ENCODE data around the gene CNTN5. TPM values are rescaled to one million over a fixed set of nuclear protein-coding genes. Genes with fewer than 3 reads are reported as not detected.

Gene CNTN5
- polyA plus RNA-seq, 1 donor (not counting 4 experiments of a cell fraction or from before 2014, with no cell fraction given), result not detected

DNA sequence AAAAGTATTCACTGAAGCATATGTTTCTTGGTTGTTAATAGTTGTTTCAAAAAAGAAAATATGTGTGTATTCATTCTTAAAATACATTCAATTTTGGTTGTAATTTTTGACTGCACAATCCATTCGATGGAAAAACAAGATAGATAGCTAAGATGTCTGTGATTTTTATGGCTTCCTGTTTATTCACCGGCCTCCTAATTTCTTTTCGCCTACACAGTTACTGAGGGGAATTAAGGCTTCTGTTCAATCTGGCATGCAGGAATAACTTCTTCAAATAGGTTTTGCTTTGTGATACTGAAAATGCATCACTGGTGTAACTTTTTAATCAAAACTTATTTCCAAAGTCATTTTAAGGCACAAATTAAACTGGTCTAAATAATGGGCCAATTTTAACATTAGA lies 1375.5 kb downstream of the CNTN5 start:
- Histone ChIP-seq H4K20me1 (ENCODE audit: control insufficient read depth, extremely low read depth, insufficient read depth, low read length) (no peaks in the 10 kb centered on the region), H3K4me1 (ENCODE audit: control insufficient read depth, extremely low read depth, insufficient read depth, low read length) (no peaks in the 10 kb centered on the region), H3K27me3 (ENCODE audit: control insufficient read depth, extremely low read depth, insufficient read depth, low read length) (no peaks in the 10 kb centered on the region), H3K79me2 (ENCODE audit: control insufficient read depth, insufficient read depth, low read length) (no peaks in the 10 kb centered on the region), H3K9me3 (ENCODE audit: control insufficient read depth, low read depth, low read length) (no peaks in the 10 kb centered on the region), H2AFZ (ENCODE audit: control insufficient read depth, low read length) (no peak overlapping the region), H3K9ac (ENCODE audit: control insufficient read depth, extremely low read depth, insufficient read depth, low read length) (no peak overlapping the region), H3K36me3 (ENCODE audit: control insufficient read depth in 2 of 2, extremely low read depth in 1 of 2, insufficient read depth in 2 of 2, low read length in 2 of 2) (no peaks in the 10 kb centered on the region), H3K27ac (ENCODE audit: control insufficient read depth, insufficient read depth, low read length) (no peak overlapping the region), H3K4me2 (ENCODE audit: control insufficient read depth, extremely low read depth, insufficient read depth, low read depth, low read length) (no peak overlapping the region), H3K4me3 (ENCODE audit: control insufficient read depth in 2 of 3, extremely low read depth in 1 of 3, insufficient read depth in 2 of 3, low read depth in 1 of 3, low read length in 3 of 3) (no peak overlapping the region), H3K9me1 (ENCODE audit: control insufficient read depth, extremely low read depth, insufficient read depth, low read length) (no peaks in the 10 kb centered on the region)
- TF ChIP-seq, protein P1, sequence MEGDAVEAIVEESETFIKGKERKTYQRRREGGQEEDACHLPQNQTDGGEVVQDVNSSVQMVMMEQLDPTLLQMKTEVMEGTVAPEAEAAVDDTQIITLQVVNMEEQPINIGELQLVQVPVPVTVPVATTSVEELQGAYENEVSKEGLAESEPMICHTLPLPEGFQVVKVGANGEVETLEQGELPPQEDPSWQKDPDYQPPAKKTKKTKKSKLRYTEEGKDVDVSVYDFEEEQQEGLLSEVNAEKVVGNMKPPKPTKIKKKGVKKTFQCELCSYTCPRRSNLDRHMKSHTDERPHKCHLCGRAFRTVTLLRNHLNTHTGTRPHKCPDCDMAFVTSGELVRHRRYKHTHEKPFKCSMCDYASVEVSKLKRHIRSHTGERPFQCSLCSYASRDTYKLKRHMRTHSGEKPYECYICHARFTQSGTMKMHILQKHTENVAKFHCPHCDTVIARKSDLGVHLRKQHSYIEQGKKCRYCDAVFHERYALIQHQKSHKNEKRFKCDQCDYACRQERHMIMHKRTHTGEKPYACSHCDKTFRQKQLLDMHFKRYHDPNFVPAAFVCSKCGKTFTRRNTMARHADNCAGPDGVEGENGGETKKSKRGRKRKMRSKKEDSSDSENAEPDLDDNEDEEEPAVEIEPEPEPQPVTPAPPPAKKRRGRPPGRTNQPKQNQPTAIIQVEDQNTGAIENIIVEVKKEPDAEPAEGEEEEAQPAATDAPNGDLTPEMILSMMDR (optimal IDR thresholded peaks at IDR 0.05 in 1 of 3, IDR thresholded peaks at IDR 0.05 in 1 of 3, conservative IDR thresholded peaks at IDR 0.05 in 1 of 3; ENCODE audit: extremely low read depth in 1 of 3, insufficient read depth in 2 of 3, low read length in 3 of 3), result no peak
- no peak for TF ChIP-seq EZH2 (IDR thresholded peaks at IDR 0.05; ENCODE audit: low read length)
- DNase-seq (ENCODE audit: low read depth, low spot score) (no peak), FAIRE-seq (no peak)
- dilution Hi-C loops (cut with MboI; ENCODE audit: extremely low pct_ligation_motif_present, low sequenced_read_pairs), result no loop called here

DNA sequence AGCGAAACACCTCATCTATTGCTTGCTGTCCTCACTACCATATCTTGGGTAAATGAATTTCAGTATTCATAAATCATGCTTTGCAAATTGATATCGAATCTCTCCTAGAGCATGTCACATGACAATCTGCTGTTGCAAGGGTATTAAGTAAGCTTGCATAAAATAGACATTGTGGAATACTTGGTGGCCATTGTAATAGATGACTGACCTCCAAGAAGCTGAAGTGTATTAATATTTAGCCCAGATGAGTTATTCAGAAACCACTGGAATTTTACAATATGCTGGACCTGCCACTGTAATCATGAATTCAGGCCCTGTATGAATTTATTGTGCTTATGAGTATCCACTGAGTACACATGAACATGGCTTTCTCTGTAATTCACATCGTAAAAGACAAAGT lies 1376.7 kb downstream of the CNTN5 start:
- no peak for FAIRE-seq
- DNase-seq (ENCODE audit: low read depth, low spot score), result no peak

More for the DNA sequence above, 1376.7 kb downstream of the CNTN5 start:
- Histone ChIP-seq H4K20me1 (ENCODE audit: control insufficient read depth, extremely low read depth, insufficient read depth, low read length) (no peaks in the 10 kb centered on the region), H2AFZ (ENCODE audit: control insufficient read depth, low read length) (no peak overlapping the region), H3K9me1 (ENCODE audit: control insufficient read depth, extremely low read depth, insufficient read depth, low read length) (no peaks in the 10 kb centered on the region), H3K27me3 (ENCODE audit: control insufficient read depth, extremely low read depth, insufficient read depth, low read length) (no peaks in the 10 kb centered on the region), H3K9me3 (ENCODE audit: control insufficient read depth, low read depth, low read length) (no peaks in the 10 kb centered on the region), H3K4me3 (ENCODE audit: control insufficient read depth in 2 of 3, extremely low read depth in 1 of 3, insufficient read depth in 2 of 3, low read depth in 1 of 3, low read length in 3 of 3) (no peak overlapping the region), H3K4me1 (ENCODE audit: control insufficient read depth, extremely low read depth, insufficient read depth, low read length) (no peaks in the 10 kb centered on the region), H3K4me2 (ENCODE audit: control insufficient read depth, extremely low read depth, insufficient read depth, low read depth, low read length) (no peak overlapping the region), H3K36me3 (ENCODE audit: control insufficient read depth in 2 of 2, extremely low read depth in 1 of 2, insufficient read depth in 2 of 2, low read length in 2 of 2) (no peaks in the 10 kb centered on the region), H3K79me2 (ENCODE audit: control insufficient read depth, insufficient read depth, low read length) (no peaks in the 10 kb centered on the region), H3K9ac (ENCODE audit: control insufficient read depth, extremely low read depth, insufficient read depth, low read length) (no peak overlapping the region), H3K27ac (ENCODE audit: control insufficient read depth, insufficient read depth, low read length) (no peak overlapping the region)
- no peak for TF ChIP-seq EZH2 (IDR thresholded peaks at IDR 0.05; ENCODE audit: low read length)
- TF ChIP-seq, protein P1 (optimal IDR thresholded peaks at IDR 0.05 in 1 of 3, IDR thresholded peaks at IDR 0.05 in 1 of 3, conservative IDR thresholded peaks at IDR 0.05 in 1 of 3; ENCODE audit: extremely low read depth in 1 of 3, insufficient read depth in 2 of 3, low read length in 3 of 3), result no peak
- dilution Hi-C loops (cut with MboI; ENCODE audit: extremely low pct_ligation_motif_present, low sequenced_read_pairs), result no loop called here
